Measurements from ENCODE around the gene LMNTD1. TPM values are rescaled to one million over a fixed set of nuclear protein-coding genes. Genes with fewer than 3 reads are reported as not detected.

Gene LMNTD1
- total and polyA plus RNA-seq, 4 donors, result not detected

DNA sequence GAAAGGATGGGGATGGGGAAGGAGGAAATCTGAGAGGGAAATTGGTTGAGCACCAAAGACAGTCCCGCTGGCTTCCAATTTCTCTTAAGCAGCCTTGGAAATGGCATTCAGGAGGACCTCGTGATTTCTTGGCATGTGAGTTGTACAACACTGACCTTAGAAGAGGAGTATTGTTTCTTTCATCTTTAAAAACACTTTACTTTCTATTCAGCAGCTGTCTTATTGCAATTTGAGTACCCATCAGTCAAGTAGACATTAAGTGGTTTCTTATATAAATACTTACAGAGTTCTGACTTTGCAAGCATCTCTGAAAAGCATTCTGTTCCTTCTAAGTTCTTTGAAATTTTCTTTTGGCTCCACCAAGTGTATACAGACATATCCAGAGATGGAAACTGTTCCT is 83.2 kb downstream of the LMNTD1 start:
- Histone ChIP-seq H3K4me3 (ENCODE audit: low read depth in 1 of 3, low read length in 3 of 3) (no peak overlapping the region), H3K27me3 (ENCODE audit: control insufficient read depth in 4 of 4, insufficient read depth in 4 of 4, low read length in 3 of 4) (no peaks in the 10 kb centered on the region), H3K36me3 (ENCODE audit: control insufficient read depth in 4 of 4, insufficient read depth in 3 of 4, low read depth in 1 of 4, low read length in 3 of 4) (no peaks in the 10 kb centered on the region), H3K9ac (ENCODE audit: low read depth in 1 of 2, low read length in 2 of 2) (no peak overlapping the region), H3K27ac (ENCODE audit: low read depth in 1 of 2, low read length in 2 of 2) (no peak overlapping the region), H3K9me3 (ENCODE audit: control insufficient read depth in 4 of 4, low read length in 3 of 4) (no peaks in the 10 kb centered on the region), H3K4me1 (ENCODE audit: control insufficient read depth in 4 of 4, insufficient read depth in 4 of 4, low read length in 3 of 4) (no peaks in the 10 kb centered on the region)
- TF ChIP-seq YY1 (IDR thresholded peaks at IDR 0.05) (no peak), FOXA1 (IDR thresholded peaks at IDR 0.05) (no peak), EGR1 (IDR thresholded peaks at IDR 0.05; ENCODE audit: low read depth in 2 of 2) (no peak), GABPA (IDR thresholded peaks at IDR 0.05 in 1 of 2, conservative IDR thresholded peaks at IDR 0.05 in 1 of 2) (no peak), JUND (IDR thresholded peaks at IDR 0.05) (no peak), HNF4G (IDR thresholded peaks at IDR 0.05) (no peak), NR2F2 (IDR thresholded peaks at IDR 0.05) (no peak), SP1 (IDR thresholded peaks at IDR 0.05) (no peak), ZBTB33 (IDR thresholded peaks at IDR 0.05) (no peak)
- TF ChIP-seq, protein P1, sequence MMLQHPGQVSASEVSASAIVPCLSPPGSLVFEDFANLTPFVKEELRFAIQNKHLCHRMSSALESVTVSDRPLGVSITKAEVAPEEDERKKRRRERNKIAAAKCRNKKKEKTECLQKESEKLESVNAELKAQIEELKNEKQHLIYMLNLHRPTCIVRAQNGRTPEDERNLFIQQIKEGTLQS (IDR thresholded peaks at IDR 0.05), result no peak
- TF ChIP-seq, protein P2, sequence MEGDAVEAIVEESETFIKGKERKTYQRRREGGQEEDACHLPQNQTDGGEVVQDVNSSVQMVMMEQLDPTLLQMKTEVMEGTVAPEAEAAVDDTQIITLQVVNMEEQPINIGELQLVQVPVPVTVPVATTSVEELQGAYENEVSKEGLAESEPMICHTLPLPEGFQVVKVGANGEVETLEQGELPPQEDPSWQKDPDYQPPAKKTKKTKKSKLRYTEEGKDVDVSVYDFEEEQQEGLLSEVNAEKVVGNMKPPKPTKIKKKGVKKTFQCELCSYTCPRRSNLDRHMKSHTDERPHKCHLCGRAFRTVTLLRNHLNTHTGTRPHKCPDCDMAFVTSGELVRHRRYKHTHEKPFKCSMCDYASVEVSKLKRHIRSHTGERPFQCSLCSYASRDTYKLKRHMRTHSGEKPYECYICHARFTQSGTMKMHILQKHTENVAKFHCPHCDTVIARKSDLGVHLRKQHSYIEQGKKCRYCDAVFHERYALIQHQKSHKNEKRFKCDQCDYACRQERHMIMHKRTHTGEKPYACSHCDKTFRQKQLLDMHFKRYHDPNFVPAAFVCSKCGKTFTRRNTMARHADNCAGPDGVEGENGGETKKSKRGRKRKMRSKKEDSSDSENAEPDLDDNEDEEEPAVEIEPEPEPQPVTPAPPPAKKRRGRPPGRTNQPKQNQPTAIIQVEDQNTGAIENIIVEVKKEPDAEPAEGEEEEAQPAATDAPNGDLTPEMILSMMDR (IDR thresholded peaks at IDR 0.05; ENCODE audit: low read depth, low read length, missing input control), result no peak
- no peak for DNase-seq (ENCODE audit: low spot score)
- 91% methylated on average over 2 of the region's 2 CpGs for WGBS

DNA sequence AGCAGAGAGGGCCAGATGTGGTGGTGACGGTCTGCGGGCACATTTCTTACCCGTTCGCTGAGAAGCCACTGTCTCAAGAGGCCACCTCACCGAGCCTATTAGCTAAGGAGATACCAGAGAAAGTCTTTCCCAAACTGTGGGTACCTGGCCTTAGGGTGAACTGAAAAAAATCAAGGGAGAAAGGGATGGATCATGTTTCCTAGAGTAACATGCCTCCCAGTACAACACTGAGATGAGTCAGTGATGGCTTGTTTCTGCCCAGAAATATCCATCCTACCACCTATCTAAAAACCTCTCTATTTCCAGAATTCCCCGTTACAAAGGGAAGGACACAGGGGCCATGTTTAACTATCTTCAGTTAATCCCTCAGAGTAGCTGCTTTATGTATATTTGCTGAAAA is 83.7 kb downstream of the LMNTD1 start:
- Histone ChIP-seq H3K4me3 (ENCODE audit: low read depth in 1 of 3, low read length in 3 of 3) (no peak overlapping the region), H3K27me3 (ENCODE audit: control insufficient read depth in 4 of 4, insufficient read depth in 4 of 4, low read length in 3 of 4) (no peaks in the 10 kb centered on the region), H3K36me3 (ENCODE audit: control insufficient read depth in 4 of 4, insufficient read depth in 3 of 4, low read depth in 1 of 4, low read length in 3 of 4) (no peaks in the 10 kb centered on the region), H3K9me3 (ENCODE audit: control insufficient read depth in 4 of 4, low read length in 3 of 4) (no peaks in the 10 kb centered on the region), H3K9ac (ENCODE audit: low read depth in 1 of 2, low read length in 2 of 2) (no peak overlapping the region), H3K27ac (ENCODE audit: low read depth in 1 of 2, low read length in 2 of 2) (no peak overlapping the region), H3K4me1 (ENCODE audit: control insufficient read depth in 4 of 4, insufficient read depth in 4 of 4, low read length in 3 of 4) (no peaks in the 10 kb centered on the region)
- 82% methylated on average over 6 of the region's 6 CpGs for WGBS
- DNase-seq (ENCODE audit: low spot score), result no peak
- TF ChIP-seq HNF4G (IDR thresholded peaks at IDR 0.05) (no peak), ZBTB33 (IDR thresholded peaks at IDR 0.05) (no peak), GABPA (IDR thresholded peaks at IDR 0.05 in 1 of 2, conservative IDR thresholded peaks at IDR 0.05 in 1 of 2) (no peak), TAF1 (conservative IDR thresholded peaks at IDR 0.05) (no peak), YY1 (IDR thresholded peaks at IDR 0.05) (no peak), FOXA1 (IDR thresholded peaks at IDR 0.05) (no peak), SP1 (IDR thresholded peaks at IDR 0.05) (no peak), JUND (IDR thresholded peaks at IDR 0.05) (no peak)
- TF ChIP-seq, protein P3, sequence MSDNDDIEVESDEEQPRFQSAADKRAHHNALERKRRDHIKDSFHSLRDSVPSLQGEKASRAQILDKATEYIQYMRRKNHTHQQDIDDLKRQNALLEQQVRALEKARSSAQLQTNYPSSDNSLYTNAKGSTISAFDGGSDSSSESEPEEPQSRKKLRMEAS (IDR thresholded peaks at IDR 0.05), result no peak

All from liver (tissue), 9 donors.